PFSK-1 (cell line): Measurements from ENCODE around the gene USP11.

Experiments used
- FOXP2 ChIP-seq: optimal IDR thresholded peaks from 2 replicates; pipeline ENCODE3; 2011; ENCODE audit warnings: borderline replicate concordance, control low read depth, inconsistent platforms; ENCODE audit not compliant: insufficient read depth; ENCODE audit errors: extremely low read length, extremely low read depth
- POLR2AphosphoS5 ChIP-seq: IDR thresholded peaks from 2 replicates; pipeline ENCODE4 v1.6.1; 2012; ENCODE audit warnings: low read depth, mild to moderate bottlenecking, control low read depth, low read length, moderate library complexity
- SIN3A ChIP-seq: IDR thresholded peaks from 2 replicates; pipeline ENCODE4 v1.6.1; 2012; ENCODE audit warnings: mild to moderate bottlenecking, low read length, moderate library complexity, borderline replicate concordance; ENCODE audit not compliant: insufficient read depth
- TAF1 ChIP-seq: IDR thresholded peaks from 2 replicates; pipeline ENCODE4 v1.6.1; 2012; ENCODE audit warnings: low read length, control low read depth, borderline replicate concordance; ENCODE audit not compliant: insufficient read depth
- TF ChIP-seq, protein P1 (sequence below), 2 experiments: IDR thresholded peaks; 2 replicates each; pipeline versions ENCODE4 v1.6.1 to v1.8.0; 2011 to 2012; ENCODE audit warnings: low read depth in 2 of 2, low read length in 2 of 2, control low read depth in 1 of 2, inconsistent platforms in 1 of 2, mild to moderate bottlenecking in 1 of 2, moderate library complexity in 1 of 2; ENCODE audit not compliant: insufficient read depth in 1 of 2

Gene USP11

GRCh38 chrX:47241201-47242011 lies 8.6 kb downstream of the USP11 start:
- TF ChIP-seq, protein P1, sequence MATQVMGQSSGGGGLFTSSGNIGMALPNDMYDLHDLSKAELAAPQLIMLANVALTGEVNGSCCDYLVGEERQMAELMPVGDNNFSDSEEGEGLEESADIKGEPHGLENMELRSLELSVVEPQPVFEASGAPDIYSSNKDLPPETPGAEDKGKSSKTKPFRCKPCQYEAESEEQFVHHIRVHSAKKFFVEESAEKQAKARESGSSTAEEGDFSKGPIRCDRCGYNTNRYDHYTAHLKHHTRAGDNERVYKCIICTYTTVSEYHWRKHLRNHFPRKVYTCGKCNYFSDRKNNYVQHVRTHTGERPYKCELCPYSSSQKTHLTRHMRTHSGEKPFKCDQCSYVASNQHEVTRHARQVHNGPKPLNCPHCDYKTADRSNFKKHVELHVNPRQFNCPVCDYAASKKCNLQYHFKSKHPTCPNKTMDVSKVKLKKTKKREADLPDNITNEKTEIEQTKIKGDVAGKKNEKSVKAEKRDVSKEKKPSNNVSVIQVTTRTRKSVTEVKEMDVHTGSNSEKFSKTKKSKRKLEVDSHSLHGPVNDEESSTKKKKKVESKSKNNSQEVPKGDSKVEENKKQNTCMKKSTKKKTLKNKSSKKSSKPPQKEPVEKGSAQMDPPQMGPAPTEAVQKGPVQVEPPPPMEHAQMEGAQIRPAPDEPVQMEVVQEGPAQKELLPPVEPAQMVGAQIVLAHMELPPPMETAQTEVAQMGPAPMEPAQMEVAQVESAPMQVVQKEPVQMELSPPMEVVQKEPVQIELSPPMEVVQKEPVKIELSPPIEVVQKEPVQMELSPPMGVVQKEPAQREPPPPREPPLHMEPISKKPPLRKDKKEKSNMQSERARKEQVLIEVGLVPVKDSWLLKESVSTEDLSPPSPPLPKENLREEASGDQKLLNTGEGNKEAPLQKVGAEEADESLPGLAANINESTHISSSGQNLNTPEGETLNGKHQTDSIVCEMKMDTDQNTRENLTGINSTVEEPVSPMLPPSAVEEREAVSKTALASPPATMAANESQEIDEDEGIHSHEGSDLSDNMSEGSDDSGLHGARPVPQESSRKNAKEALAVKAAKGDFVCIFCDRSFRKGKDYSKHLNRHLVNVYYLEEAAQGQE (IDR thresholded peaks at IDR 0.05; ENCODE audit: insufficient read depth in 1 of 2, low read depth in 2 of 2, low read length in 2 of 2), result no peak
- TF ChIP-seq POLR2AphosphoS5 (no peak), FOXP2 (no peak), TAF1 (no peak), SIN3A (no peak)

- TF ChIP-seq SIN3A (no peak), POLR2AphosphoS5 (no peak), TAF1 (no peak), FOXP2 (no peak)
- TF ChIP-seq, protein P1 (IDR thresholded peaks at IDR 0.05; ENCODE audit: insufficient read depth in 1 of 2, low read depth in 2 of 2, low read length in 2 of 2), result no peak
These were observed 9.5 kb downstream of the USP11 start for GRCh38 chrX:47242321-47242720.

DNA sequence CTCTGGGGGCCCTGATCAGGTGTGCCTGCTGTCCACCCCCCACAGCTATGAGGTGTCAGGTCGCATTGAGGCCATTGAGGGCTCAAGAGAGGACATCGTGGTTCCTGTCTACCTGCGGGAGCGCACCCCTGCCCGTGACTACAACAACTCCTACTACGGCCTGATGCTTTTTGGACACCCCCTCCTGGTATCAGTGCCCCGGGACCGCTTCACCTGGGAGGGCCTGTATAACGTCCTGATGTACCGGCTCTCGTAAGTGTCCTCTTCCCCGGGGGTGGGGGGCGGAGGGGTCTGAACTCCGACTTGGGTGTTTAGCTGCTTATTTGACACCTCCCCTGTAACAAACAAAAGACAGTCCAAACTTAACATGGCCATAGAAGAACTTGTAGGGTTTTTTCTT lies 10.5 kb downstream of the USP11 start:
- TF ChIP-seq TAF1, result no peak
- TF ChIP-seq, protein P1 (IDR thresholded peaks at IDR 0.05; ENCODE audit: insufficient read depth in 1 of 2, low read depth in 2 of 2, low read length in 2 of 2), result no peak
- TF ChIP-seq SIN3A, result no peak
- TF ChIP-seq POLR2AphosphoS5, result no peak
- TF ChIP-seq FOXP2, result no peak

- TF ChIP-seq, protein P1 (IDR thresholded peaks at IDR 0.05; ENCODE audit: insufficient read depth in 1 of 2, low read depth in 2 of 2, low read length in 2 of 2), result no peak
- no peak for TF ChIP-seq POLR2AphosphoS5
- no peak for TF ChIP-seq TAF1
- TF ChIP-seq FOXP2, result no peak
- no peak for TF ChIP-seq SIN3A
These were observed 11.9 kb downstream of the USP11 start for GRCh38 chrX:47244676-47245075.

DNA sequence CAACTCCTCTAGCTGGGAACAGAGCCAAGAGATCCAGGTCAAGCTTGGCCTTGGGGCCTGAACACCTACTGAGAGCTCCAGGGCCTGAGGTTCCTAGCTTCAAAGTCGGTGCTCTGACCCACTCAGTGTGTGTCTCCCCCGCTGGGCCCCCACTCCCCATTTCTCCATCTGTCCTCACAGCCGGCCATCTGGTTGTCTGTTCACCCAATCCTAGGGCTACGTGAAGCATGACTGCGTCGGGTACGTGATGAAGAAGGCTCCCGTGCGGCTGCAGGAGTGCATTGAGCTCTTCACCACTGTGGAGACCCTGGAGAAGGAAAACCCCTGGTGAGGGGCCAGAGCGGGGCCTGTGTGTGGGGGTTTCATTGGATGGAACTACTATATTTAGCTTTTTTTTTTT lies 12.3 kb downstream of the USP11 start:
- TF ChIP-seq TAF1 (no peak), FOXP2 (no peak), POLR2AphosphoS5 (no peak)
